HG03521 (cell line): ENCODE measurements around the gene GABPA.

Experiments
- ATAC-seq: cut with Tn5 transposase; IDR thresholded peaks from one replicate; pipeline ENCODE4 v1.9.1; 2021; ENCODE audit warnings: mild to moderate bottlenecking, moderate library complexity; ENCODE audit not compliant: unreplicated experiment

GABPA gene

GRCh38 chr21:25807191-25807590 lies 72.4 kb downstream of the GABPA start:
- ATAC-seq: no peak

GRCh38 chr21:25809013-25809412 lies 74.2 kb downstream of the GABPA start:
- ATAC-seq: no peak

GRCh38 chr21:25811186-25811585 lies 76.4 kb downstream of the GABPA start:
- no peak for ATAC-seq

- ATAC-seq: no peak
Observed at GRCh38 chr21:25813917-25814316, 79.1 kb downstream of the GABPA start.

- ATAC-seq: no peak
Observed at GRCh38 chr21:25818121-25818520, 83.3 kb downstream of the GABPA start.

- no peak for ATAC-seq
Observed at GRCh38 chr21:25818551-25818950, 83.8 kb downstream of the GABPA start.
